Measurements from ENCODE around the gene CST11. TPM values are rescaled to one million over a fixed set of nuclear protein-coding genes. Genes with fewer than 3 reads are reported as not detected.
A peak's percentile ranks its signal among the peaks of the same experiment; 100 is the strongest.

CST11 gene
- total and polyA plus RNA-seq, 9 of the 15 experiments (the other 6 are each of a cell fraction or from before 2014, with no cell fraction given) = not detected

- TF ChIP-seq SAP30 (IDR thresholded peaks at IDR 0.05; ENCODE audit: borderline replicate concordance, insufficient read depth, low read depth, low read length, poor library complexity, severe bottlenecking) (no peak), CTBP1 (IDR thresholded peaks at IDR 0.05; ENCODE audit: borderline replicate concordance) (peak; percentile 39; the same call in 1 of the 2 replicates), ZNF780A (CRISPR knock-in tag; IDR thresholded peaks at IDR 0.05) (no peak), MBD2 (IDR thresholded peaks at IDR 0.05; ENCODE audit: borderline replicate concordance, low read depth) (0 out of 2 replicates have a peak, but pooled peaks have one; percentile 38), PYGO2 (tag; IDR thresholded peaks at IDR 0.05) (no peak), SIN3B (IDR thresholded peaks at IDR 0.05; ENCODE audit: low read depth) (no peak), SP1 (CRISPR knock-in tag; IDR thresholded peaks at IDR 0.05) (no peak), ATF1 (CRISPR knock-in tag; IDR thresholded peaks at IDR 0.05) (no peak), ATF1 (tag; IDR thresholded peaks at IDR 0.05) (peak; percentile 65), PHB (CRISPR knock-in tag; IDR thresholded peaks at IDR 0.05) (no peak), NCOA6 (IDR thresholded peaks at IDR 0.05) (no peak), ZNF507 (tag; conservative IDR thresholded peaks at IDR 0.05) (no peak)
- TF ChIP-seq, protein P1, sequence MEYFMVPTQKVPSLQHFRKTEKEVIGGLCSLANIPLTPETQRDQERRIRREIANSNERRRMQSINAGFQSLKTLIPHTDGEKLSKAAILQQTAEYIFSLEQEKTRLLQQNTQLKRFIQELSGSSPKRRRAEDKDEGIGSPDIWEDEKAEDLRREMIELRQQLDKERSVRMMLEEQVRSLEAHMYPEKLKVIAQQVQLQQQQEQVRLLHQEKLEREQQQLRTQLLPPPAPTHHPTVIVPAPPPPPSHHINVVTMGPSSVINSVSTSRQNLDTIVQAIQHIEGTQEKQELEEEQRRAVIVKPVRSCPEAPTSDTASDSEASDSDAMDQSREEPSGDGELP (CRISPR knock-in tag; IDR thresholded peaks at IDR 0.05; ENCODE audit: borderline replicate concordance) = peak; percentile 80
- TF ChIP-seq, protein P2, sequence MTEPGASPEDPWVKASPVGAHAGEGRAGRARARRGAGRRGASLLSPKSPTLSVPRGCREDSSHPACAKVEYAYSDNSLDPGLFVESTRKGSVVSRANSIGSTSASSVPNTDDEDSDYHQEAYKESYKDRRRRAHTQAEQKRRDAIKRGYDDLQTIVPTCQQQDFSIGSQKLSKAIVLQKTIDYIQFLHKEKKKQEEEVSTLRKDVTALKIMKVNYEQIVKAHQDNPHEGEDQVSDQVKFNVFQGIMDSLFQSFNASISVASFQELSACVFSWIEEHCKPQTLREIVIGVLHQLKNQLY (CRISPR knock-in tag; conservative IDR thresholded peaks at IDR 0.05) = no peak
- TF ChIP-seq, protein P3, sequence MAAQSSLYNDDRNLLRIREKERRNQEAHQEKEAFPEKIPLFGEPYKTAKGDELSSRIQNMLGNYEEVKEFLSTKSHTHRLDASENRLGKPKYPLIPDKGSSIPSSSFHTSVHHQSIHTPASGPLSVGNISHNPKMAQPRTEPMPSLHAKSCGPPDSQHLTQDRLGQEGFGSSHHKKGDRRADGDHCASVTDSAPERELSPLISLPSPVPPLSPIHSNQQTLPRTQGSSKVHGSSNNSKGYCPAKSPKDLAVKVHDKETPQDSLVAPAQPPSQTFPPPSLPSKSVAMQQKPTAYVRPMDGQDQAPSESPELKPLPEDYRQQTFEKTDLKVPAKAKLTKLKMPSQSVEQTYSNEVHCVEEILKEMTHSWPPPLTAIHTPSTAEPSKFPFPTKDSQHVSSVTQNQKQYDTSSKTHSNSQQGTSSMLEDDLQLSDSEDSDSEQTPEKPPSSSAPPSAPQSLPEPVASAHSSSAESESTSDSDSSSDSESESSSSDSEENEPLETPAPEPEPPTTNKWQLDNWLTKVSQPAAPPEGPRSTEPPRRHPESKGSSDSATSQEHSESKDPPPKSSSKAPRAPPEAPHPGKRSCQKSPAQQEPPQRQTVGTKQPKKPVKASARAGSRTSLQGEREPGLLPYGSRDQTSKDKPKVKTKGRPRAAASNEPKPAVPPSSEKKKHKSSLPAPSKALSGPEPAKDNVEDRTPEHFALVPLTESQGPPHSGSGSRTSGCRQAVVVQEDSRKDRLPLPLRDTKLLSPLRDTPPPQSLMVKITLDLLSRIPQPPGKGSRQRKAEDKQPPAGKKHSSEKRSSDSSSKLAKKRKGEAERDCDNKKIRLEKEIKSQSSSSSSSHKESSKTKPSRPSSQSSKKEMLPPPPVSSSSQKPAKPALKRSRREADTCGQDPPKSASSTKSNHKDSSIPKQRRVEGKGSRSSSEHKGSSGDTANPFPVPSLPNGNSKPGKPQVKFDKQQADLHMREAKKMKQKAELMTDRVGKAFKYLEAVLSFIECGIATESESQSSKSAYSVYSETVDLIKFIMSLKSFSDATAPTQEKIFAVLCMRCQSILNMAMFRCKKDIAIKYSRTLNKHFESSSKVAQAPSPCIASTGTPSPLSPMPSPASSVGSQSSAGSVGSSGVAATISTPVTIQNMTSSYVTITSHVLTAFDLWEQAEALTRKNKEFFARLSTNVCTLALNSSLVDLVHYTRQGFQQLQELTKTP (IDR thresholded peaks at IDR 0.05; ENCODE audit: low read depth in 1 of 2, partially characterized antibody in 2 of 2) = peak in 1 of 2 experiments; percentile 92
- TF ChIP-seq, protein P4, sequence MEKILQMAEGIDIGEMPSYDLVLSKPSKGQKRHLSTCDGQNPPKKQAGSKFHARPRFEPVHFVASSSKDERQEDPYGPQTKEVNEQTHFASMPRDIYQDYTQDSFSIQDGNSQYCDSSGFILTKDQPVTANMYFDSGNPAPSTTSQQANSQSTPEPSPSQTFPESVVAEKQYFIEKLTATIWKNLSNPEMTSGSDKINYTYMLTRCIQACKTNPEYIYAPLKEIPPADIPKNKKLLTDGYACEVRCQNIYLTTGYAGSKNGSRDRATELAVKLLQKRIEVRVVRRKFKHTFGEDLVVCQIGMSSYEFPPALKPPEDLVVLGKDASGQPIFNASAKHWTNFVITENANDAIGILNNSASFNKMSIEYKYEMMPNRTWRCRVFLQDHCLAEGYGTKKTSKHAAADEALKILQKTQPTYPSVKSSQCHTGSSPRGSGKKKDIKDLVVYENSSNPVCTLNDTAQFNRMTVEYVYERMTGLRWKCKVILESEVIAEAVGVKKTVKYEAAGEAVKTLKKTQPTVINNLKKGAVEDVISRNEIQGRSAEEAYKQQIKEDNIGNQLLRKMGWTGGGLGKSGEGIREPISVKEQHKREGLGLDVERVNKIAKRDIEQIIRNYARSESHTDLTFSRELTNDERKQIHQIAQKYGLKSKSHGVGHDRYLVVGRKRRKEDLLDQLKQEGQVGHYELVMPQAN (IDR thresholded peaks at IDR 0.05; ENCODE audit: borderline replicate concordance) = no peak
- TF ChIP-seq, protein P5, sequence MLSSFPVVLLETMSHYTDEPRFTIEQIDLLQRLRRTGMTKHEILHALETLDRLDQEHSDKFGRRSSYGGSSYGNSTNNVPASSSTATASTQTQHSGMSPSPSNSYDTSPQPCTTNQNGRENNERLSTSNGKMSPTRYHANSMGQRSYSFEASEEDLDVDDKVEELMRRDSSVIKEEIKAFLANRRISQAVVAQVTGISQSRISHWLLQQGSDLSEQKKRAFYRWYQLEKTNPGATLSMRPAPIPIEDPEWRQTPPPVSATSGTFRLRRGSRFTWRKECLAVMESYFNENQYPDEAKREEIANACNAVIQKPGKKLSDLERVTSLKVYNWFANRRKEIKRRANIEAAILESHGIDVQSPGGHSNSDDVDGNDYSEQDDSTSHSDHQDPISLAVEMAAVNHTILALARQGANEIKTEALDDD (IDR thresholded peaks at IDR 0.05) = no peak
Measured at GRCh38 chr20:23420943-23421931, 31.4 kb downstream of the CST11 start, which contains the start of gene NAPB (continued).
